GM12878 (cell line): ENCODE measurements around the gene PROC. TPM values are rescaled to one million over a fixed set of nuclear protein-coding genes. Genes with fewer than 3 reads are reported as not detected.

Experiments
- ATAC-seq: fragments of 200-7000 bp; cut with Tn5 transposase; 3 replicates; pipeline ENCODE4 v1.9.1; 2020; ENCODE audit warnings: mild to moderate bottlenecking, moderate library complexity
- BruUV-seq: library from RNA; stranded (reverse); fragments of 400-500 nt; replicated peaks from 2 replicates; lab custom pipeline; 2021; lab: Mats Ljungman, UMichigan
- CTCF ChIA-PET: fragments of 300-600 bp; sonication (Branson Sonifier 250); formaldehyde crosslinking; extraction: SDS; loops from one replicate; lab custom pipeline; 2021; ENCODE audit warnings: inconsistent platforms; lab: Yijun Ruan, JAX
- POLR2A ChIA-PET: fragments of 350-600 bp; formaldehyde crosslinking; extraction: SDS; loops from one replicate; lab custom pipeline; 2021; ENCODE audit warnings: inconsistent platforms; lab: Charles Lee
- RAD21 ChIA-PET: fragments of 300-600 bp; sonication (Branson Sonifier 250); formaldehyde crosslinking; loops from one replicate; lab custom pipeline; 2023; ENCODE audit warnings: antibody characterized with exemption; ENCODE audit not compliant: unreplicated experiment; lab: Charles Lee
- SMC1A ChIA-PET: fragments of 300-600 bp; sonication (Branson Sonifier 250); formaldehyde crosslinking; loops from one replicate; lab custom pipeline; 2023; ENCODE audit not compliant: unreplicated experiment, uncharacterized antibody; lab: Charles Lee
- DNase-seq: peaks from one replicate; pipeline ENCODE4 v3.0.0-alpha.2; 2011; ENCODE audit warnings: low read depth, low spot score
- FAIRE-seq: peaks from 3 replicates; lab custom pipeline; 2011; peaks lifted over from hg19 to GRCh38; lab: Jason Lieb, UNC
- H2AFZ ChIP-seq: 2 replicates; pipeline ENCODE4 v1.6.0; 2011; ENCODE audit warnings: low read depth, low read length, control low read depth; ENCODE audit not compliant: control insufficient read depth
- H3K27ac ChIP-seq: 2 replicates; pipeline ENCODE4 v1.5.1; 2011; ENCODE audit warnings: control low read depth; ENCODE audit not compliant: control insufficient read depth, insufficient read depth
- H3K27me3 ChIP-seq, 2 experiments: replicated peaks in 1 of 2; 2 replicates each; pipeline versions ENCODE4 v1.6.0 to v1.6.1; 2011; ENCODE audit warnings: low read length in 1 of 2; ENCODE audit not compliant: control insufficient read depth in 2 of 2, insufficient read depth in 2 of 2
- H3K36me3 ChIP-seq, 2 experiments: 2 replicates each; pipeline ENCODE4 v1.5.1; 2011; ENCODE audit warnings: low read length in 1 of 2; ENCODE audit not compliant: control insufficient read depth in 2 of 2, insufficient read depth in 2 of 2
- H3K4me1 ChIP-seq: 2 replicates; pipeline ENCODE4 v1.6.1; 2011; ENCODE audit warnings: mild to moderate bottlenecking, low read length, moderate library complexity, mixed read lengths; ENCODE audit not compliant: control insufficient read depth, insufficient read depth
- H3K4me2 ChIP-seq: 2 replicates; pipeline ENCODE4 v1.6.0; 2011; ENCODE audit warnings: control low read depth; ENCODE audit not compliant: control insufficient read depth, insufficient read depth
- H3K4me3 ChIP-seq: fragments of 200-600 bp; sonication (generic); 2 replicates; pipeline ENCODE4 v1.5.1; 2016
- H3K79me2 ChIP-seq: 2 replicates; pipeline ENCODE4 v1.6.0; 2011; ENCODE audit warnings: low read length; ENCODE audit not compliant: control insufficient read depth, insufficient read depth
- H3K9ac ChIP-seq: 2 replicates; pipeline ENCODE4 v1.8.0; 2011; ENCODE audit warnings: low read length, control low read depth, mixed read lengths; ENCODE audit not compliant: control insufficient read depth, insufficient read depth
- H3K9me3 ChIP-seq: replicated peaks from 3 replicates; pipeline ENCODE4 v1.5.1; 2011; ENCODE audit warnings: mild to moderate bottlenecking, low read length; ENCODE audit not compliant: control insufficient read depth, insufficient read depth
- H4K20me1 ChIP-seq: 2 replicates; pipeline ENCODE4 v1.6.0; 2011; ENCODE audit not compliant: control insufficient read depth, insufficient read depth
- BRCA1 ChIP-seq: IDR thresholded peaks from 2 replicates; pipeline ENCODE4 v1.6.1; 2011; ENCODE audit warnings: low read depth, low read length, improper control_type of control experiment
- CBX3 ChIP-seq: fragments of 200-600 bp; sonication (generic); IDR thresholded peaks from 2 replicates; pipeline ENCODE4 v1.6.1; 2016; ENCODE audit warnings: low read depth, borderline replicate concordance
- FOS ChIP-seq: IDR thresholded peaks from 3 replicates; pipeline ENCODE4 v1.6.1; 2011; ENCODE audit warnings: borderline replicate concordance; ENCODE audit not compliant: insufficient read length; ENCODE audit errors: extremely low read depth
- HDAC6 ChIP-seq: fragments of 200-600 bp; sonication (generic); IDR thresholded peaks from one replicate; pipeline ENCODE4 v1.8.0; 2017; ENCODE audit warnings: antibody characterized with exemption; ENCODE audit not compliant: unreplicated experiment
- IRF4 ChIP-seq: IDR thresholded peaks from 2 replicates; pipeline ENCODE4 v1.6.1; 2011; ENCODE audit warnings: low read depth, low read length
- PRDM15 ChIP-seq: fragments of 450-650 bp; formaldehyde crosslinking; IDR thresholded peaks from 2 replicates; pipeline ENCODE4 v1.4.0; 2020; ENCODE audit warnings: mild to moderate bottlenecking, moderate library complexity
- RAD51 ChIP-seq: fragments of 450-650 bp; IDR thresholded peaks from 2 replicates; pipeline ENCODE4 v1.6.1; 2016; ENCODE audit warnings: moderate library complexity, mild to moderate bottlenecking, inconsistent platforms
- RFX5 ChIP-seq: IDR thresholded peaks from 2 replicates; pipeline ENCODE4 v1.6.1; 2011; ENCODE audit warnings: low read depth, low read length, improper control_type of control experiment
- SMAD5 ChIP-seq: IDR thresholded peaks from 2 replicates; pipeline ENCODE4 v1.6.1; 2016; ENCODE audit warnings: antibody characterized with exemption, low read depth
- SMC3 ChIP-seq: IDR thresholded peaks from 2 replicates; pipeline ENCODE4 v1.6.1; 2011; ENCODE audit warnings: low read length, improper control_type of control experiment, borderline replicate concordance
- TARDBP ChIP-seq: IDR thresholded peaks from 2 replicates; pipeline ENCODE4 v1.6.1; 2016; ENCODE audit warnings: borderline replicate concordance
- WRNIP1 ChIP-seq: IDR thresholded peaks from 2 replicates; pipeline ENCODE4 v1.6.1; 2011; ENCODE audit warnings: low read depth, low read length, improper control_type of control experiment, borderline replicate concordance
- WGBS: methylation state at CpG from one replicate; pipeline ENCODE4 v1.1.6; 2016; ENCODE audit warnings: low lambda C conversion rate; ENCODE audit not compliant: insufficient replicate concordance, insufficient coverage; ENCODE audit errors: missing lambda C conversion rate; 5-methylcytosine and 5-hydroxymethylcytosine counted together
- in situ Hi-C: fragments of 300-500 bp; cut with MboI; formaldehyde crosslinking; loops from 9 replicates; pipeline ENCODE4 v1.14.3; 2018; ENCODE audit warnings: mixed read lengths
- intact Hi-C: fragments of 100-400 bp; cut with micrococcal nuclease; formaldehyde crosslinking; loops from one replicate; pipeline ENCODE4 v1.14.2; 2022; ENCODE audit not compliant: unreplicated experiment
- polyA plus RNA-seq, 11 experiments: library from polyadenylated mRNA; depleted of rRNA in 4 of 11; unstranded in 6 of 11; stranded (reverse) in 5 of 11; fragments of >200 nt; fragmentation: Nextera tagmentation in 4 of 11; fragmentation: Illumina TruSeq in 1 of 11; extraction: Ambion mirVana in 4 of 11; extraction: Trizol in 1 of 11; gene quantifications; 1 replicate in 1 of 11; 2 replicates in 10 of 11; pipeline versions ENCODE4 v1.2.1 to v1.2.3, GENCODE V29; 2011 to 2016; ENCODE audit warnings: inconsistent platforms in 2 of 11, missing spikeins in 2 of 11, low read depth in 1 of 11
- total RNA-seq, 4 experiments: library from RNA; depleted of rRNA in 3 of 4; stranded (reverse); fragments of >200 nt in 3 of 4; fragmentation: Illumina TruSeq in 1 of 4; extraction: Trizol in 1 of 4; gene quantifications; 2 replicates each; pipeline versions ENCODE4 v1.2.1 to v1.2.3, GENCODE V29; 2013 to 2021
- TF ChIP-seq, protein P1 (sequence below): IDR thresholded peaks from 2 replicates; pipeline ENCODE4 v1.6.1; 2011; ENCODE audit warnings: mild to moderate bottlenecking, low read depth, low read length, moderate library complexity; ENCODE audit not compliant: insufficient replicate concordance
- TF ChIP-seq, protein P2 (sequence below): fragments of 450-650 bp; IDR thresholded peaks from 2 replicates; pipeline ENCODE4 v1.6.1; 2016; ENCODE audit warnings: mild to moderate bottlenecking
- TF ChIP-seq, protein P3 (sequence below): fragments of 450-650 bp; IDR thresholded peaks from 2 replicates; pipeline ENCODE4 v1.6.1; 2018; ENCODE audit warnings: mild to moderate bottlenecking, low read depth, moderate library complexity; ENCODE audit not compliant: partially characterized antibody

The PROC gene
- total and polyA plus RNA-seq, 10 of the 15 experiments (the other 5 are each of a cell fraction or from before 2014, with no cell fraction given), result not detected

DNA sequence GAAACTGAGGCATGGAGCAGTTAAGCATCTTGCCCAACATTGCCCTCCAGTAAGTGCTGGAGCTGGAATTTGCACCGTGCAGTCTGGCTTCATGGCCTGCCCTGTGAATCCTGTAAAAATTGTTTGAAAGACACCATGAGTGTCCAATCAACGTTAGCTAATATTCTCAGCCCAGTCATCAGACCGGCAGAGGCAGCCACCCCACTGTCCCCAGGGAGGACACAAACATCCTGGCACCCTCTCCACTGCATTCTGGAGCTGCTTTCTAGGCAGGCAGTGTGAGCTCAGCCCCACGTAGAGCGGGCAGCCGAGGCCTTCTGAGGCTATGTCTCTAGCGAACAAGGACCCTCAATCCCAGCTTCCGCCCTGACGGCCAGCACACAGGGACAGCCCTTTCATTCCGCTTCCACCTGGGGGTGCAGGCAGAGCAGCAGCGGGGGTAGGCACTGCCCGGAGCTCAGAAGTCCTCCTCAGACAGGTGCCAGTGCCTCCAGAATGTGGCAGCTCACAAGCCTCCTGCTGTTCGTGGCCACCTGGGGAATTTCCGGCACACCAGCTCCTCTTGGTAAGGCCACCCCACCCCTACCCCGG is 1.3 kb downstream of the PROC start:
- intact Hi-C loops (no loop called here), in situ Hi-C loops (no loop called here)
- SMC1A ChIA-PET, result interaction anchor here (0.9 kb wide), 1 partner anchor 31 kb away, joined by 3 read pairs; no protein-coding TSS in a partner anchor
- no peaks in the 10 kb centered on the region for H3K9me3 ChIP-seq
- RAD21 ChIA-PET, result no interaction called here
- POLR2A ChIA-PET, result interaction anchor here (0.5 kb wide), 1 partner anchor 1333 kb away, joined by 4 read pairs; no protein-coding TSS in a partner anchor
- DNase-seq (no peak), FAIRE-seq (no peak), ATAC-seq (no peak)
- no peaks in the 10 kb centered on the region for H4K20me1 ChIP-seq
- H3K27ac ChIP-seq, result no peak overlapping the region
- H3K9ac ChIP-seq, result no peak overlapping the region
- H3K4me2 ChIP-seq, result no peak overlapping the region
- CTCF ChIA-PET, result interaction anchor here (1.3 to 1.5 kb wide), 2 partner anchors 70 to 118 kb away, joined by 3 read pairs; no protein-coding TSS in a partner anchor
- H3K4me1 ChIP-seq, result peaks cover 9% of the 10 kb centered on the region
- no peaks in the 10 kb centered on the region for H3K36me3 ChIP-seq
- peaks cover 6 to 7% of the 10 kb centered on the region in 2 experiments for H3K27me3 ChIP-seq
- H2AFZ ChIP-seq, result no peak overlapping the region
- H3K4me3 ChIP-seq, result no peak overlapping the region
- 51% methylated on average over 15 of the region's 15 CpGs for WGBS
- no peaks in the 10 kb centered on the region for H3K79me2 ChIP-seq
- BruUV-seq, result no TSS peak
- TF ChIP-seq FOS (no peak), PRDM15 (CRISPR knock-in tag) (no peak), BRCA1 (no peak), TARDBP (no peak), RFX5 (no peak), WRNIP1 (no peak), IRF4 (no peak), SMC3 (no peak), RAD51 (no peak), SMAD5 (no peak), CBX3 (no peak), HDAC6 (no peak)
- TF ChIP-seq, protein P1, sequence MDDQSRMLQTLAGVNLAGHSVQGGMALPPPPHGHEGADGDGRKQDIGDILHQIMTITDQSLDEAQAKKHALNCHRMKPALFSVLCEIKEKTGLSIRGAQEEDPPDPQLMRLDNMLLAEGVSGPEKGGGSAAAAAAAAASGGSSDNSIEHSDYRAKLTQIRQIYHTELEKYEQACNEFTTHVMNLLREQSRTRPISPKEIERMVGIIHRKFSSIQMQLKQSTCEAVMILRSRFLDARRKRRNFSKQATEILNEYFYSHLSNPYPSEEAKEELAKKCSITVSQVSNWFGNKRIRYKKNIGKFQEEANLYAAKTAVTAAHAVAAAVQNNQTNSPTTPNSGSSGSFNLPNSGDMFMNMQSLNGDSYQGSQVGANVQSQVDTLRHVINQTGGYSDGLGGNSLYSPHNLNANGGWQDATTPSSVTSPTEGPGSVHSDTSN, result peak; percentile 23
- TF ChIP-seq, protein P2, sequence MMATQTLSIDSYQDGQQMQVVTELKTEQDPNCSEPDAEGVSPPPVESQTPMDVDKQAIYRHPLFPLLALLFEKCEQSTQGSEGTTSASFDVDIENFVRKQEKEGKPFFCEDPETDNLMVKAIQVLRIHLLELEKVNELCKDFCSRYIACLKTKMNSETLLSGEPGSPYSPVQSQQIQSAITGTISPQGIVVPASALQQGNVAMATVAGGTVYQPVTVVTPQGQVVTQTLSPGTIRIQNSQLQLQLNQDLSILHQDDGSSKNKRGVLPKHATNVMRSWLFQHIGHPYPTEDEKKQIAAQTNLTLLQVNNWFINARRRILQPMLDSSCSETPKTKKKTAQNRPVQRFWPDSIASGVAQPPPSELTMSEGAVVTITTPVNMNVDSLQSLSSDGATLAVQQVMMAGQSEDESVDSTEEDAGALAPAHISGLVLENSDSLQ, result peak; percentile 71
- TF ChIP-seq, protein P3, sequence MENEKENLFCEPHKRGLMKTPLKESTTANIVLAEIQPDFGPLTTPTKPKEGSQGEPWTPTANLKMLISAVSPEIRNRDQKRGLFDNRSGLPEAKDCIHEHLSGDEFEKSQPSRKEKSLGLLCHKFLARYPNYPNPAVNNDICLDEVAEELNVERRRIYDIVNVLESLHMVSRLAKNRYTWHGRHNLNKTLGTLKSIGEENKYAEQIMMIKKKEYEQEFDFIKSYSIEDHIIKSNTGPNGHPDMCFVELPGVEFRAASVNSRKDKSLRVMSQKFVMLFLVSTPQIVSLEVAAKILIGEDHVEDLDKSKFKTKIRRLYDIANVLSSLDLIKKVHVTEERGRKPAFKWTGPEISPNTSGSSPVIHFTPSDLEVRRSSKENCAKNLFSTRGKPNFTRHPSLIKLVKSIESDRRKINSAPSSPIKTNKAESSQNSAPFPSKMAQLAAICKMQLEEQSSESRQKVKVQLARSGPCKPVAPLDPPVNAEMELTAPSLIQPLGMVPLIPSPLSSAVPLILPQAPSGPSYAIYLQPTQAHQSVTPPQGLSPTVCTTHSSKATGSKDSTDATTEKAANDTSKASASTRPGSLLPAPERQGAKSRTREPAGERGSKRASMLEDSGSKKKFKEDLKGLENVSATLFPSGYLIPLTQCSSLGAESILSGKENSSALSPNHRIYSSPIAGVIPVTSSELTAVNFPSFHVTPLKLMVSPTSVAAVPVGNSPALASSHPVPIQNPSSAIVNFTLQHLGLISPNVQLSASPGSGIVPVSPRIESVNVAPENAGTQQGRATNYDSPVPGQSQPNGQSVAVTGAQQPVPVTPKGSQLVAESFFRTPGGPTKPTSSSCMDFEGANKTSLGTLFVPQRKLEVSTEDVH, result no peak
